HK-2 (cell line): Measurements from ENCODE around the gene HTRA3.

Source experiments
- DNase-seq: peaks from one replicate; pipeline ENCODE4 v3.0.0-alpha.2; 2018; ENCODE audit not compliant: unreplicated experiment

Gene HTRA3

DNA sequence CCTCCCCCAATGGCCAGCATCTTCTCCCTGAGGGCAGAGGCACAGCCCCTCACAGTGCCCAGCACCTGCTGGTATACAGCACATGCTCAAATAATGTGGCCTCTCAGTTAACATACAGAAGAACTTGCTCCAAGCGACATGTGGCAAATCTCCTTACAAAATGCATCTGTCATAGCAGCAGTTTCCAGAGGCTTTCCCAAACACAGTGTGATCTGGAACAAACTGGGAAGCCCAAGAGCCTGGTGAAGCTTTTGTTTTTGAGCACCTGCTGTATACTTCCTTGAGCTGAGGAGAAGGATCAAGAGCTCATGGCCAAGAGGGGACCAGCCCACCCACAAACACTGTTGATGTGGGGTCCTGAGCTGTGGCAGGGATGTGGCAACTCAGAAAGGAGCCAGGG is 34.8 kb upstream of the HTRA3 start:
- DNase-seq: no peak

DNA sequence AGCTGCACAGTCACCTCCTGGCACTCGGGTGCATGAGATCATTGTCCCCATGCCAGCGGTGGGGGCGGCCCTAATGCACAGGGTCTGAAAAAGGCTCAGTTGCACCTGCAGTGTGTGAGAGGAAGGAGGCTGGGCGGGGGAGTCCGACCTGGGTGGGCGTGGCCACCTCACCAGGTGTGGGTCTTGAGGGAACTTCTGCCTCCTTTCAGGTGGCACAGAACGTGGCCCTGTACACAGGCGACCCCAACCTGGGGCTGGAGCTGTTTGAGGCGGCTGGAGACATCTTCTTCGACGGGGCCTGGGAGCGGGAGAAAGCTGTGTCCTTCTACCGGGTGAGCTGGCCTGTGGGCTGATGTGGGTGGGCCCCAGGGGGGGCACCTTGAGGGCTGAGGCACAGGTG is 34.3 kb upstream of the HTRA3 start:
- DNase-seq: no peak

DNA sequence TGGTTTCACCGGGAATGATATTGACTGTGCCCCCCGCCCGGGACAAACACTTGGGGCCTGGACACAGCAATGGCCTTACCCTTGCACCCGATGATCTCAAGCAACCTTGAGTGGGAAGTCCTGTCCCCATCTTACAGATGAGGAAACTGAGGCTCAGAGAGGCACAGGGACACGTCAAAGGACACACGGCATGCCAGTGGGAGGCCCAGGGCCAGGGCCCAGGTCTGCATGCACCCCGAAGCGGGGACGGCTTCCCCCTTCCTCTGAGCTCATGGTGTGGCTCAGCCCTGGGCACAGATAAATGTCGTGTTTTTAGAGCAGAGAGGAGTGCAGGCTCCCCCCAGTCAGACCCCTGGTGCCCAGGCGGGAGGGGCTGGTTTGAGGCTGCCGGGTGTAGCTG is 33.9 kb upstream of the HTRA3 start:
- DNase-seq: no peak

DNA sequence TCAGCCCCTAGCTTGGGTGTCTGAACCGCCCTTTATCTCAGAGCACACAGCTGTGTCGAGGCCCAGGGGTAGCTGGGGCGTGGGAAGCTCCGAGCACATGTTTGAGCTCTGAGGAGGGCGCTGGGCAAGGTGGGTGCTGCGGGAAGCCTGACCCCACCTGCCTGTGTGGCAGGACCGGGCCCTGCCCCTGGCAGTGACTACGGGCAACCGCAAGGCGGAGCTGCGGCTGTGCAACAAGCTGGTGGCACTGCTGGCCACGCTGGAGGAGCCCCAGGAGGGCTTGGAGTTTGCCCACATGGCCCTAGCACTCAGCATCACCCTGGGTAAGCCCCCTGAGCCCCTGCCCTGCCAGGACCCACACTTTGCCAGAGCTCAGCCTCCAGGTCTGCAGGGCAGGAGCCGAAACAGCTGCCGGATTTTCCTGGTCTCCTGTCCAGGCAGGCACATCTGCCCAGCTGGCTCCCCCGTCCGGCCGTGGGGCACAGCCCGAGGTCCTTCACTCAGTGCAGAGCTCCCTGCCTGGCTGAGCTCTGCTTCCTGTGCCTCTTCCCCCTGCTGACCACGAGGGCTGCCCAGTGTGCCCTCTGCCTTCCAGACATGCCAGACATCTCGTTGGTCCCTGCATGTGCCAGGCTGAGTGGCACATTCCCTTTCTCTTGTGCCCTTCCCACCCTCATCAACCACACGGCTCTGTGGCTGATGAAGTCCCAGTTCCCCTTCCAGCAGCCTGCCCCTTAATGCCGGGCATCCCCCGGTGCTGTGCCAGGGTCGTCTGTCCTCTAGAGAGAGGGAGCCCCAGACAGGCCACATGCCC is 33.2 kb upstream of the HTRA3 start:
- no peak for DNase-seq

DNA sequence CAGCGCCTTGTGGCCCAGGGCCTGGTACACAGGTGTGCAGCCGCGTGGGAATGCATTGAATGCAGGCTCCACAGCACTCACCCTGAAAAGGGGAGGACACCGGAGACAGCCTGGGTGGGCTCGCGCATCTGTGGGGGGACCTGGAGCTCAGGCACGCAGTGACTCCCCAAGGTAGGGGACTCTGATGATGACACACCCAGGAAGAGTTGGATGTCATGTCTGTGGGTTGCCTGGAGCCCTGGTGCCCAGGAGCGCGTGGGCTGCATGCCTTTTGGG is 32.7 kb upstream of the HTRA3 start:
- no peak for DNase-seq

DNA sequence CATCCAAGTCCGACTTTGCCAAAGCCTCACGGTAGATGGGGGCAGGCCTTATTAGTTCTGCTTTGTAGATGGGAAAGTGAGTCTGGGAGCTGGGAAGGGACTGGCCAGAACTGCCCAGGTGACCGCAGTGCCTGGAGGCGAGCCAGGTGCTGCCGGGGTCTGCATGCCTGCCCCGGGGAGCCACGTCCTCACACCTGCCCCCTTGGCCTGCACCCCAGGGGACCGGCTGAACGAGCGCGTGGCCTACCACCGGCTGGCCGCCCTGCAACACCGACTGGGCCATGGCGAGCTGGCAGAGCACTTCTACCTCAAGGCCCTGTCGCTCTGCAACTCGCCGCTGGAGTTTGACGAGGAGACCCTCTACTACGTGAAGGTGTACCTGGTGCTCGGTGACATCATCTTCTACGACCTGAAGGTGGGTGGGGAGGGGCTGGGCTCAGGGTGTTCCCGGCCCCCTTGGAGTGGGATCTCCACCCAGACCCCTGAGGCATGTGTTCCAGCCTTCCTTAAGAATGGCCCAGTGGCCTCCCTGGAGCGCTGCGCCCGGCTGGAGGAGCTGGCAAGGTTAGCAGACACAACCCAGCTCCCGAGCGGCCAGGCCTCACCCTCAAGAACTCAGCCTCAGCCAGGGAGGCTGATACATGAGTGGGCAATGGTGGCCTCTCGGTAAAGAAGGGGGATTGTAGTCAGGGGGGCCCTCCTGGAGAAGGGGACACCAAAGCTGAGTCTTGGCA is 32.1 kb upstream of the HTRA3 start:
- DNase-seq: no peak

DNA sequence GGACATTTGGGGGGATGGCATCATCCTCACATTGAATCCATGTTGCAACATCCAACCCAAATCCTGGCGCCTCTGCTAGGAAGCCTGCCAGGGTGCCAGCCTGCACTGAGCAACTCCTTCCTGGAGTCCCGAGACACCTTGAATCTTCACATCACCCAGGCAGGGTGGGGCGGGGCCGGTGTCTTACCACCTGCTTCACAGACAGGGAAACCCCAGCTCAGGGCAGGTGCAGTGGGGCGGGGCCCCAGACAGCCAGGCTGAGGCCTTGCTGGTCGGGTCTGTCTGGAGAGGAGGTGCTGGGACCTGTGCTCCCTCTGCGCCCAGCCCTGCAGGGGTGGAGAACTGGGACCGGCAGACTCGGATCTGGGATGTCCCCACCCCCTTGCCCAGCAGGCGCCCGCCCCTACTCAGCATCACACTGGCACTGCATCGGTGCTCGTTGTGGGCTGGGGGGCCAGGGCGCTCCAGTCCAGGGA is 31.5 kb upstream of the HTRA3 start:
- no peak for DNase-seq

DNA sequence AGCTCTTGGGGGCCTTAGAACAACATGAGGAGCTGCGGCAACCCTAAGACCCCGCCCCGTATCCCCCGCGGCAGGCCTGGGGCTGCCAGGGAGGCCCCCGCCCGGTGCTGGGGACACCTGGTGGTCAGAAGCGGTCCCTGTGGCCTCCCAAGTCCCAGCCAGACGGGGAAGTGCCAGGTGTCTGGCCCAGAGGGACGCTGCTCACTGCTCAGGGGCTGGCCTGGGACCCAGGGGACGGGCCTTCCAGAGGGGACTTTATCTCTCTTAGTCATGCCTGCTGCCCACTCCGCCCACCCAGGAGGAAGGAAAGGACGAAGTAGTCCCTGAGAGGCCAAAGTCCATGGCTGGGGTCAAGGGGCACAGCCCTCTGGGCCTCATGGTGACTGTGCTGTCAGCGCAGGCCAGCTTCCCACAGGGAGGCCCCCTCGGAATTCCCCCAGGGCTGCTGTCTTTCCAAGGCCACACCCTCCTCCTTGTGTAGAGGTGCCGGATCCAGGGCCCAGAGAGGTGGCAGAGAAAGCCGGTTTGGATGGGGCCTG is 31.0 kb upstream of the HTRA3 start:
- DNase-seq: no peak

DNA sequence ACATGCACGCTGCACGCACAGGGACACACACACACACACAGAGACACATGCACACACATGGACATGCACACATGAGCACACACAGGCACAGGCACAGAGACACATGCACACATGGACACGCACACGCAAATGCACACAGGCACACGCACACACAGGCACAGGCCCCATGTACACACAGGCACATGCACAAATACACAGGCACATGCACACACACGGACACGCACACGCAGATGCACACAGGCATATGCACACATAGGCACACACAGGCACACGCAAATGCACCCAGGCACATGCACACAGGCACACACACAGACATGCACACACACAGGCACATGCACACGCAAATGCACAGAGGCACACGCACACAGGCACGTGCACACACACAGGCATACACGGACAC is 30.3 kb upstream of the HTRA3 start:
- DNase-seq: no peak

DNA sequence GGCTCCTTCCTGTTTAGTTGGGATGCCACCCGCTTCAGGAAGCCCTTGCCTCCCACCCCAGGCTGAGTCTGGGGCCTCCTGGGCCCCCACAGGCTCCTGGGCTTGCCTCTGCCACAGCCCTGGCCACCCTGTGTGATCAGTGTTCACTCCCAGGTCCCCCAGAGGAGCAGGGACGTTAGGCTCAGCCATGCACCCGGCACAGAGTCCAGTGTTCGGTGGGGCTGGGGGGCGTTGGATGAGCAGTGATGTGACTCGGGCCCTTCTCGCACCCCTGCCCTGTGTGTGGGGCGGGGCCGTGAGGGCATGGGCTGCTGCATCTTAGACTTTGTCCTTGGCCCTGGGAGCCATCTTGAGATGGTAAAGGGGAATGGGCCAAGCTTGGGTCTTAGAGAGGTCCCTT is 29.9 kb upstream of the HTRA3 start:
- DNase-seq: no peak

DNA sequence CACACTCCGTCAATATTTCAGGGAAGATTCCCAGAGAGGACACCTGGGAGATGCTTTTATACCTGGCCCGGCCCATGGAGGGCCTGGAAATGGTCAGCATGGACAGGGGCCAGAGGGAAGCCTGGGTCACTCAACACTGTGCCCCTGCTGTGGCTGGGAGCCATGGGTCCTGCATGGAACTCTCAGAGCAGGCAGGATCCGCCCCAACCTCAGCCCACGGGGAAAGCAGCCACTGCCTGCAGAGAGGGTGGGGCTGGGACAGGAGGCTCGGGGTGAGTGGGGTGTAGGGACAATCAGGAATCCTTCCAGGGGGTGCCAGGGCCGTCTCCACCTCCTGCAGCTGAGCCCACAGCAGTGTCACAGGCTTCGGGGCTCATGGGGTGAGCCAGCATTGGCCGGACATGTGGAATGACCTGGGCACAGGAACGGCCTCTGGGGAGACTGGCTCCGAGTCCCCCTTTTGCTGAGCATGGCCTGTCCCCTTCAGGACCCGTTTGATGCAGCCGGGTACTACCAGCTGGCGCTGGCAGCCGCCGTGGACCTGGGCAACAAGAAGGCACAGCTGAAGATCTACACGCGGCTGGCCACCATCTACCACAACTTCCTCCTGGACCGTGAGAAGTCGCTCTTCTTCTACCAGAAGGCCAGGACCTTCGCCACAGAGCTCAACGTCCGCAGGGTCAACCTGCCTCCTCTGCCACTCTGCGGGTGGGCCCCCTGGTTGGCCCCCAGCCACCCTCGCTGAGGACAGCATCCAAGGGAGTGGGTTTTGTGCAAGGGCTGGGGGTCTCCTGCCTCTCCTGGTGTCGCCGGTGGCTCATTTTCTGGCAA is 29.1 kb upstream of the HTRA3 start:
- DNase-seq: no peak

DNA sequence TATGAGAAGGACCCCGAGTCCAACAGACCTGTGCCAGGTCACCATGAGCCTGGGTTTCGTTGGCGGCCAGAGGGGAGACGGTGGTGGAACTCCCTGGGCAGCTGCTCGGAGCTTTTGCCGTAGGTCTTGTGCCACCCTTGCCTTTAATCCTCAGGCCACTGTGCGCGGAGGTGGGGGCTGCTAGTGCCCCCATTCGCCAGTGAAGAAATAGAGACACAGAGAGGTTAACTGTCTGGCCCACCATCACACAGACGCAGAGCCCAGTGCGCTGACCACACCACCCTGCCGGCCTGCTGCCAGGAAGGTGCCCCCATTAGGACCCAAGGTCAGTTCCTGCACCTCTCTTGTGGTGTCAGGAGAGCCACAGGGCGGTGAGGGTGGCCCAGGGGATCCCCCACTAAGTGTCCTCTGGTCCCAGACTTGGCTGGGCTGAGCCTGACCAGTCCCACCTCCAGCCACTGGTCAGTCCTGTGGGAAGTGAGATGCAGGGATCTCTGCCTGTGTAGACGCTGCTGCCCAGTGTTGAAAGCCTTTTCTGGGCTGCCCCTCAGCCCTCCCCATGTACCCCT is 28.3 kb upstream of the HTRA3 start:
- no peak for DNase-seq

DNA sequence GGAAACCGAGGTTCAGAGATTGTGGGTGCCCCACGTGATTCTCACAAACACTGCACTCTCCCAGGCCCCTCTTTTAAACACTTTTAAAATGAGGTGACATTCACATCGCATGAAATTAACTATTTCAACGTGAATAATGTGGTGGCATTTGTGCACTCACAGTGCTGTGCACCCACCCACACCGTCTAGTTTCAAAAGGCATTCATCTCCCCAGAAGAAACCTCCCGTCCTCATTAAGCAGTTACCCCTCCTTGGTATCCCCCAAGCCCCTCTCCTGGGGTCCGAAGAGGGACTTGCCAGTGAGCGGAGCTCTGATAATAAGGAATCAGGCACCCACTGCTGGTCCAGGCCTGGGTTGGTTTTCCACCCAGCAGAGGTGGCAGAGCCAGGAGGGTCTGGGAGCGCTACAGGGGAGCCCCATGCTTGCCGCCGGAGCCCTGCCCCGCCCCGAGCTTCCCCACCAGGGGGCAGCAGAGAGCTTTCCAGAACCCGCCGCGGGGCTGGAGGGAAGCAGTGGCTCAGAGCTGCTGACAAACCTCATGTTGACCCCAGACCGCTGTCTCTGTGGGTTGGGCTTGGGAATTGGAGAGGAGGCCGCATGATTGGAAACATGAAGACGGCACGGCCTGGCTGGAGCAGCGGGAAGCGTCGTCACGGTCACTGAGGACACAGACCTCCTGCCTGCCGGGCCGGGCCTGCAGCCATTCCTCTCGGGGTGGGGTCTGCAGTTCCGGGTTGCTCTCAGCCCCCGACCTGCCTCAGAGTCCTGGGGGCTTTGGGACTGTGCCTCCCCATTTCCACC is 27.5 kb upstream of the HTRA3 start:
- peak; percentile 91 for DNase-seq

DNA sequence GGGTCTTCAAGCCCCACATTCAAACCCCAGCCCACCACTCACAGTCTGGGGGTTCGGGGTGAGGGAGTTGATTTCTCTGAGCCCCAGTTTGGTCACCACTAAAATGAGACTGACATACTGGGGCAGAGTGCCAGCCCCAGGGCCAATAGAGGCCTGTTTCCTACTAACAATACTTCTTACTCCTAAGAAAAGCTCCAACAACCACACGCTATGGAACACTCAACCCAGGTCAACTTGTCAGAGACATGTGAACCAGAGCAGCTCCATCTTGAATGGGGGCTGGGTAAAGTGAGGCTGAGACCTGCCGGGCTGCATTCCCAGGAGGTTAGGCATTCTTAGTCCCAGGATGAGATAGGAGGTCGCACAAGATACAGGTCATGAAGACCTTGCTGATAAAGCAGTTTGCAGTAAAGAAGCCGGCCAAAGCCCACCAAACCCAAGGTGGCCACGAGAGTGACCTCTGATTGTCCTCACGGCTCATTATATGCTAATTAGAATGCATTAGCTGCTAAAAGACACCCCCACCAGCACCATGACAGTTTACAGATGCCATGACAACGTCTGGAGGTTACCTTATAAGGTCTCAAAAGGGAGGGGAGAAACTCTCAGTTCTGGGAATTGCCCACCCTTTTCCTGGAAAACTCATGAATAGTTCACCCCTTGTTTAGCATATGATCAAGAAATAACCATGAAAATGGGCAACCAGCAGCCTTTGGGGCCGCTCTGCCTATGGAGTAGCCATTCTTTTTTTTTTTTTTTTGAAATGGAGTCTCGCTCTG is 26.6 kb upstream of the HTRA3 start:
- DNase-seq: no peak

DNA sequence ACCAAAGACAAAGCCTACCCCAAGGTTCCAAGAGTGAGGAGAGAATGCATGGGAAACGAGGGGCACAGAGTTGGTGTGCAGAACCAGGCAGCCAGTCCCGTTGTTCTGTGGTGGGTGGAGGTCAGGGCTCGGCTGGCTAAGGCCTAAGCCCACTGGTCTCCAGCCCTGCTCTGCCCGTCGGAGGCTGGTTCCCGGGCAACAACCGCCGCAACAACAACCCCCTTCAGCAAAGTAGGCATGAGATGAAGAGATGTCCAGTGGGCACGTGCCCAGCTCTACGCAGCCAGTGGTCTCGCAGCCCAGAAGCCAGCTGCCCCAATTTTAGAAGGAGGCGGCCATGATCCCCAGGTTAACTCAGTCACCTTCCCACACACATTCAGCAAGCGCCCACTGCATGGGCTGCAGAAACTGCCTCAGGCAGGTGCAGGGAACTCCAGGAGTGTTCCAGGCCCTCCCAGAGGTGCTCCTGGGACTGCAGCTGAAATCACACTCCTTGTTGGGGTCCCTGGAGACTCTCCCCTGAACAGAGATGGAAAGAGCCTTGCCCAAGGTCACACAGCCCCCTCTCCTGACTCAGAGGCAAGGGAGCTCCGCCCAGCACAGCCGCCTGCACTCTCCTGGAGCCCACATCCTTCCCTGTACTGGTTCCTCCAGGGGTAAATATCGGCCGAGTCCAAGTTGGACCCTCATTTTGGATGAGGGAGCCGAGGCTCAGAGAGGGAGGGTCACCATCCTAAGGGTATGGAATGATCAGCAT is 25.4 kb upstream of the HTRA3 start:
- no peak for DNase-seq

DNA sequence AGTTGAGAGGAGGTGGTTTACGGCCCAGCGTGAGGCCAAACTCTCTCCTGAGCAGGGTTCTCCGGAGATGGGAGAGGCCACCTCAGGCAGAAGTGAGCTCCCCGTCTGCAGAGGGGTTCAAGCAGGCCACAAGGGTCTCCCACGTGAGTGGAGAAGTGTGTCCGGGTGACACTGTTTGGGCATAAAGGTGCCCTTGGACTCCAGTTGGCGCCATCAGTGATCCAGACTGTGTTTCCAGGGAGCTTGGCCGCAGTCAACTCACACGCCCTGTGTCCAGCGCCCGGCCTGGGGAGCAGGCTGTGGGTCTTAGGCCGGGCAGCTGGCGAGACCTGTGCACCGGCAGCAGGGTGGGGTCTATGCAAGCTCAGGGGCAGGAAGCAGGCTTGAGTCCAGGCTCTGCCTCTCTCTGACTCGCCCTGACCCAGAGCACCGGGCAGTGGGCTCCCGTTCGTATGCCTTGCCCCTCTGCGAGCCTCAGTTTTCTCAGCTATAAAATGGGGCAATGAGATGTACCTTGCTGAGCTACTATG is 24.6 kb upstream of the HTRA3 start:
- DNase-seq: no peak

DNA sequence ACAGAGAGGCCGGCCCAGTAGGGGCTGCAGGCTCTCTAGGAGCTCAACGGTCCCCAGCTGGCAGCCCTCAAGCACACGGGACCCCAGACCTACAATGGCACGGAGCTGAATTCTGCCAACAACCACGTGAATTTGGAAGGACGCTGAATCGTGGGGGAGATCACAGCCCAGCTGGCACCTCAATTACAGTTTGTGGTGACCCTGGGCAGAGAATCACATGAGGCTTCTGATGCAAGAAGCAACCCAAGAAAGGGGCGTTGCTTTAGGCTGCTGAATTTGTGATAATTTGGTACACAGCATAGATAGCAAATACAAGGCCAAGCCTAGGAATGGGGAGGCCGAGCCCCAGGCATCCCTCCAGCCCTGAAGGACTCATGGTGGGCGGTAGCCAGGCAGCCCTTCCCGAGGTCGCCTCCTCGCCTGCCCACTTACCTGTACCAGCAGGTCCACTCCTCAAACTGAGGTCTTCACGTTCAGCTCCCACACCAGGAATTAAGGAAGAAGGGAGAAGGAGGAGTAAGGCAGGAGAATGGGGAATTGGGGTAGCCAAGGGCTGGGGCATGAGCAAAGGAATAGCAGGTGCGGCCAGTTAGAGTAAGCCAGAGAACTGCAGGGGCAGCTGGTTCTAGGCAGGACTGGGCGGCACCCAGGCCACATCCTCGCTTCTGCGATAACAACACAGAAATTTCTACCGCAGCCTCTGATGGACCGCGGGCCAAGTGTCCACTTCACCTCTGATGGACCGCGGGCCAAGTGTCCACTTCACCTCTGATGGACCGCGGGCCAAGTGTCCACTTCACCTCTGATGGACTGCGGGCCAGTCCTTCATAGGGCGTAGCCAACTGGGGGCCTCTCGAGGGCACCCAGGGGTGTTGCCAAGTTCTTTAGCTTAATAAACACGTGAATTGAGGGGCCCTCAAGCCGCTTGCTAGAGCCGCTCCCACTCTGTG is 23.4 kb upstream of the HTRA3 start:
- DNase-seq: no peak
